ENCODE data around the gene HS6ST3.

DNA sequence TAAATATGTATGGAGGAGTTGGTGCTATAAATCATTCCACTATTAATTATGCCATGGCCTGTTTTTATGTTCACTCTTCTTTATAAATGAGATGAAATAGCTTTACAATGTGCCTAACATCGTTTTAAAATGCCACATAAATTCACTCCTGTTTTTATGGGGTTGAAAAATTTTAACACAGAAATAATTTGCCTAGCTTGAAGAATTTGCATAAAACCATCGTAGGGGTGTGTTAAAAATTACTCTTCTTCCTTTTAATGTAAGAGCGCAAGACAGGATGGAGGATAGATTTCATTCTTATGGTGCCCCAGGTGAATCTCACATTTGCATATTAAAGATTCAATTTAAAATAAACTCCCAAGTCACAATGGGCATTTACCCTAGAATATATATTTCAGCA is 456.6 kb downstream of the HS6ST3 start:
- TF ChIP-seq POLR2A (IDR thresholded peaks at IDR 0.05) = no peak
- TF ChIP-seq, protein P1, sequence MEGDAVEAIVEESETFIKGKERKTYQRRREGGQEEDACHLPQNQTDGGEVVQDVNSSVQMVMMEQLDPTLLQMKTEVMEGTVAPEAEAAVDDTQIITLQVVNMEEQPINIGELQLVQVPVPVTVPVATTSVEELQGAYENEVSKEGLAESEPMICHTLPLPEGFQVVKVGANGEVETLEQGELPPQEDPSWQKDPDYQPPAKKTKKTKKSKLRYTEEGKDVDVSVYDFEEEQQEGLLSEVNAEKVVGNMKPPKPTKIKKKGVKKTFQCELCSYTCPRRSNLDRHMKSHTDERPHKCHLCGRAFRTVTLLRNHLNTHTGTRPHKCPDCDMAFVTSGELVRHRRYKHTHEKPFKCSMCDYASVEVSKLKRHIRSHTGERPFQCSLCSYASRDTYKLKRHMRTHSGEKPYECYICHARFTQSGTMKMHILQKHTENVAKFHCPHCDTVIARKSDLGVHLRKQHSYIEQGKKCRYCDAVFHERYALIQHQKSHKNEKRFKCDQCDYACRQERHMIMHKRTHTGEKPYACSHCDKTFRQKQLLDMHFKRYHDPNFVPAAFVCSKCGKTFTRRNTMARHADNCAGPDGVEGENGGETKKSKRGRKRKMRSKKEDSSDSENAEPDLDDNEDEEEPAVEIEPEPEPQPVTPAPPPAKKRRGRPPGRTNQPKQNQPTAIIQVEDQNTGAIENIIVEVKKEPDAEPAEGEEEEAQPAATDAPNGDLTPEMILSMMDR (IDR thresholded peaks at IDR 0.05 in 4 of 5, conservative IDR thresholded peaks at IDR 0.05 in 1 of 5) = no peak
